ENCODE measurements around the gene ARMC3.

DNA sequence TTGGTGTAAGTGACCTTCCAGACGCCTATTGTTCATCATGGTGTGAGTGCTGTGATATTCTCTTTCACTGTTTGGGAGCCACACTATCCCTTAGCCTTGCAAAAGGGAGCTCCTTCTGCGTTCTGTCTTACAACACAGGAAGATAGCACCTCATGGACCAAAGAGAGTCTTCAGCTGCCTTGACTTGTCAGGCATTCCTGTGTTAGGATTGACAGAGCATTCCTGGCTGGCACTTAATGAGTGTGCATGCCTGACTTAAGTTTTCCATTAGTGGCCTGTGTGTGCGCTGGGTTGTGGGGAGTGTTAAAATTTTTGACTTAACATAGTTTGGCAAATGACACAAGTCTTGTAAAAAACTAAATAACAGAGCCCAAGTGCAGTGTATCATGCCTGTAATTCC is 145.7 kb downstream of the ARMC3 start:
- TF ChIP-seq, protein P1, sequence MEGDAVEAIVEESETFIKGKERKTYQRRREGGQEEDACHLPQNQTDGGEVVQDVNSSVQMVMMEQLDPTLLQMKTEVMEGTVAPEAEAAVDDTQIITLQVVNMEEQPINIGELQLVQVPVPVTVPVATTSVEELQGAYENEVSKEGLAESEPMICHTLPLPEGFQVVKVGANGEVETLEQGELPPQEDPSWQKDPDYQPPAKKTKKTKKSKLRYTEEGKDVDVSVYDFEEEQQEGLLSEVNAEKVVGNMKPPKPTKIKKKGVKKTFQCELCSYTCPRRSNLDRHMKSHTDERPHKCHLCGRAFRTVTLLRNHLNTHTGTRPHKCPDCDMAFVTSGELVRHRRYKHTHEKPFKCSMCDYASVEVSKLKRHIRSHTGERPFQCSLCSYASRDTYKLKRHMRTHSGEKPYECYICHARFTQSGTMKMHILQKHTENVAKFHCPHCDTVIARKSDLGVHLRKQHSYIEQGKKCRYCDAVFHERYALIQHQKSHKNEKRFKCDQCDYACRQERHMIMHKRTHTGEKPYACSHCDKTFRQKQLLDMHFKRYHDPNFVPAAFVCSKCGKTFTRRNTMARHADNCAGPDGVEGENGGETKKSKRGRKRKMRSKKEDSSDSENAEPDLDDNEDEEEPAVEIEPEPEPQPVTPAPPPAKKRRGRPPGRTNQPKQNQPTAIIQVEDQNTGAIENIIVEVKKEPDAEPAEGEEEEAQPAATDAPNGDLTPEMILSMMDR (conservative IDR thresholded peaks at IDR 0.05 in 1 of 2, IDR thresholded peaks at IDR 0.05 in 1 of 2; ENCODE audit: extremely low read depth in 1 of 2, insufficient read depth in 1 of 2, low read depth in 1 of 2, low read length in 2 of 2): no peak
- no peak for TF ChIP-seq EZH2 (IDR thresholded peaks at IDR 0.05; ENCODE audit: borderline replicate concordance, low read length)

All from mammary epithelial cell (primary cell).